ENCODE data around the gene PLXNB1.
"Not testable (repeated sequence)": the region's sequence is repeated elsewhere in the genome, so short reads cannot be mapped to it uniquely, and the experiment has no call there.

The PLXNB1 gene

GRCh38 chr3:48465237-48465530 is 35.3 kb upstream of the PLXNB1 start:
- DNase-seq: no peak

GRCh38 chr3:48464713-48465221 is 34.9 kb upstream of the PLXNB1 start:
- no peak for DNase-seq

- no peak for DNase-seq
Measured at GRCh38 chr3:48463703-48464102, 33.8 kb upstream of the PLXNB1 start.

GRCh38 chr3:48461767-48462166 is 31.9 kb upstream of the PLXNB1 start:
- not testable (repeated sequence) for DNase-seq

GRCh38 chr3:48460517-48460902 is 30.6 kb upstream of the PLXNB1 start:
- no peak for DNase-seq

GRCh38 chr3:48459773-48460516 is 30.1 kb upstream of the PLXNB1 start:
- no peak for DNase-seq

- no peak for DNase-seq
Measured at GRCh38 chr3:48459331-48459730, 29.4 kb upstream of the PLXNB1 start.

GRCh38 chr3:48456456-48456855 is 26.6 kb upstream of the PLXNB1 start:
- DNase-seq: no peak

GRCh38 chr3:48451270-48451669 is 21.4 kb upstream of the PLXNB1 start:
- DNase-seq: no peak

GRCh38 chr3:48446425-48447193 is 16.7 kb upstream of the PLXNB1 start, which contains the start of gene ATRIP:
ATRIP (plus strand) TSS chr3:48446737; CDS start chr3:48446846, 109 bp downstream.
- DNase-seq: peak; percentile 34

- DNase-seq: no peak
Measured at GRCh38 chr3:48446043-48446424, 16.1 kb upstream of the PLXNB1 start.

- DNase-seq: no peak
Measured at GRCh38 chr3:48445277-48445882, 15.5 kb upstream of the PLXNB1 start.

- DNase-seq: no peak
Measured at GRCh38 chr3:48441940-48442339, 12.1 kb upstream of the PLXNB1 start.

- DNase-seq: no peak
Measured at GRCh38 chr3:48440590-48440958, 10.7 kb upstream of the PLXNB1 start.

GRCh38 chr3:48439820-48440589 is 10.1 kb upstream of the PLXNB1 start, which contains the start of the genes CCDC51 and TMA7:
CCDC51 (minus strand) TSS chr3:48440119; CDS start chr3:48435128, 4,991 bp downstream.
TMA7 (plus strand) TSS chr3:48440257; CDS start chr3:48440297, 40 bp downstream.
- peak; percentile 93 for DNase-seq

GRCh38 chr3:48437812-48438211 is 7.9 kb upstream of the PLXNB1 start:
- no peak for DNase-seq

GRCh38 chr3:48436855-48437254 is 7.0 kb upstream of the PLXNB1 start:
- no peak for DNase-seq

GRCh38 chr3:48436477-48436787 is 6.5 kb upstream of the PLXNB1 start:
- no peak for DNase-seq

- peak; percentile 43 for DNase-seq
Measured at GRCh38 chr3:48435774-48436476, 6.0 kb upstream of the PLXNB1 start.

GRCh38 chr3:48435223-48435595 is 5.3 kb upstream of the PLXNB1 start:
- no peak for DNase-seq

GRCh38 chr3:48434591-48435222 is 4.8 kb upstream of the PLXNB1 start:
- no peak for DNase-seq

All from GF-D8 (cell line).